Right kidney (tissue), 1 donor: Measurements from ENCODE around the gene ACVRL1.
"Not testable (repeated sequence)": the region's sequence is repeated elsewhere in the genome, so short reads cannot be mapped to it uniquely, and the experiment has no call there.

ENCODE experiments used
- DNase-seq: peaks from one replicate; pipeline ENCODE4 v3.0.0-alpha.2; 2016

The ACVRL1 gene

DNA sequence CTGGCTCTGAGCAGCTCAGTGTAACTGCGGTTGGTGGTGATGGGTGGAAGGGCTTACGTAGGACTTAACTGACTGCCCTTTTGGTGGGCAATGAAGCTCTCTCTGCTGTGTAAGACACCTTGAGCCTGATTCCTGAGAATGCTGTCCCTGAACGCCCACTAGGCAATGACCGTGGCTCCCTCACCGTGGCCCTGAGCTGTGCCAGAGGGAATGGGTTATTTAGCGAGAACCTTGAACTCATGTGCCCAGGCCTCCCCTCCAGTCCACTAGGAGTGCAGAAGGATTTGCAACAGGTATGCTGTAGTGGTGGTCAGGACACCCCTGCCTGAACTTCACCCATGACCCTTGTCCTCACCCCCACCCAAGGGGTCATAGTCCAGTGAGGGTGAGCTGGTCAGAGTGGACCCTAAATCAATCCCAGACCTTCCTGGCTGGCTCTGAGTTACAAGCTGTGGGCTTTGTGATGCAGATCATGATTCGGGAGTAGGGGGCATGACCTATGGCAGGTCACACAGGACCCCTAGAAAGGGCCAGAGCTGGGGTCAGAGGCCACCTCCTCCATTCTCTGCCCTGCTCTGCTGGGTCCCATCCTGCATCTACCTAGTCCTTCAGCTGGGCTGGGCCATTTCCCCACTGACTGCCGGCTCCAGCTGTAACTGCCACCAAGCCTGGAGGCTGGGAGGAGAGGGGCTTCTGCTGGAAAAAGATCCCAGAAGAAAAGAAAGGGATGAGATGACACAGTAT lies 33.9 kb upstream of the ACVRL1 start:
- no peak for DNase-seq

- DNase-seq: no peak
Observed at GRCh38 chr12:51874000-51874399, 33.3 kb upstream of the ACVRL1 start.

- DNase-seq: no peak
Observed at GRCh38 chr12:51874486-51874885, 32.8 kb upstream of the ACVRL1 start.

DNA sequence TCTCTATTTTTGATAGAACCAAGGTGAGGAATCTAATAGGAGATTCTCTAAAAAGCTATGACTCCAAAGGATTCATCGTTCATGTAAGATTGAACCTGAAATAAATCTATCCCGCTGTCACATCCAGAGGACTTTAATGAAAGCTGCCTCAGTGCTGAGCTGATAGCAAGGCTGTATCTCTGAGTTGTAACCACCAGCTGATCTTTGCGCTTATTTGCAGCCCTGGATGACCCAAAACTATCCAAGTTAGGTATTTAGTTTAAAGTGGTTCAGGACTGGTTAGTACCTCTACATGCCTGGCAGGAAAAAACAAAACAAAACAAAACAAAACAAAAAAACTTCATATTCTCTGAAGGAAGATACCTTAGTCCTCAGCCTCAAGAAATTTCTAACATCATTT lies 28.2 kb upstream of the ACVRL1 start:
- DNase-seq: no peak

DNA sequence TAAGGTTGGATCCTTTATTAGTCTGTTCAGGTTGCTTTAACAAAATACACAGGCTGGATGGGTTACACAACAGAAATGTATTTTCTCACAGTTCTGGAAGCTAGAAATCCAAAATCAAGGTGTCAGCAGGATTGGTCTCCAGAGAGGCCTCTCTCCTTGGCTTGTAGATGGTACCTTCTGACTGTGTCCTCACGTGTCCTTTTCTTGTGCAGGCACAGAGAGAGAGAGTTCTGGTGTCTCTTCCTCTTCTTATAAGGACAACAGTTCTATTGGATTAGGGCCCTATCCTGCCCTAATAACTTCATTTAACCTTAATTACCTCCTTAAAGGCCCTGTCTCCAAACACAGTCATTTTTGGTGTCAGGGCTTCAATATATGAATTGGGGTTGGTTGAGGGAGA lies 24.0 kb upstream of the ACVRL1 start:
- no peak for DNase-seq

- DNase-seq: no peak
Observed at GRCh38 chr12:51883998-51884675, 23.2 kb upstream of the ACVRL1 start.

DNA sequence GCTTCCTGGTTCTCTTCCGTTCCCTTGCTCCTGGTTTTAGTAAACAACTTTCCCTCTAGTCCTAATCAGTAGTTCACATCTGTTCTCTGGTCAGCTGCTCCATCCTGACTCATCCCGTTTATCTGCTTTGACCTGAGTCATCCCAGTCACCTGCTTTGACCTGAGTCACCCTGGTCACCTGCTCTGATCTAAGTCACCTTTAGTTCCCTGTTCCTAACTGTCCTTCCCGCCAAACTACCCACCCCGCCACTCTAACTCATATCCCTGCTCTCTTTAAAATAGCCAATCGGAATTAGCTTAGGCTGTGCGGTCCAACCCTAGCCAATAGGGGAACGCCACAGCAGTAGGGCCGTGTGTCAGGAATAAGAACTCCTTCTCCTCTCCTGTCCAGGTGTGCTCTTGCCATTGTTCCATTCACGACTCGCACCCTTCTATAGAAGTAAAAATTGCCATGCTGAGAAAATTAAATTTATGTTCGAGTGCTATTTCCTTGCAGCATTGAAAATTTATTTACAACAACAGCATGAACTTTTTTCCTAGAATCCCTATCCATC lies 22.6 kb upstream of the ACVRL1 start:
- DNase-seq: no peak

- not testable (repeated sequence) for DNase-seq
Observed at GRCh38 chr12:51885294-51886020, 21.8 kb upstream of the ACVRL1 start.

- DNase-seq: no peak
Observed at GRCh38 chr12:51886021-51886710, 21.1 kb upstream of the ACVRL1 start.

DNA sequence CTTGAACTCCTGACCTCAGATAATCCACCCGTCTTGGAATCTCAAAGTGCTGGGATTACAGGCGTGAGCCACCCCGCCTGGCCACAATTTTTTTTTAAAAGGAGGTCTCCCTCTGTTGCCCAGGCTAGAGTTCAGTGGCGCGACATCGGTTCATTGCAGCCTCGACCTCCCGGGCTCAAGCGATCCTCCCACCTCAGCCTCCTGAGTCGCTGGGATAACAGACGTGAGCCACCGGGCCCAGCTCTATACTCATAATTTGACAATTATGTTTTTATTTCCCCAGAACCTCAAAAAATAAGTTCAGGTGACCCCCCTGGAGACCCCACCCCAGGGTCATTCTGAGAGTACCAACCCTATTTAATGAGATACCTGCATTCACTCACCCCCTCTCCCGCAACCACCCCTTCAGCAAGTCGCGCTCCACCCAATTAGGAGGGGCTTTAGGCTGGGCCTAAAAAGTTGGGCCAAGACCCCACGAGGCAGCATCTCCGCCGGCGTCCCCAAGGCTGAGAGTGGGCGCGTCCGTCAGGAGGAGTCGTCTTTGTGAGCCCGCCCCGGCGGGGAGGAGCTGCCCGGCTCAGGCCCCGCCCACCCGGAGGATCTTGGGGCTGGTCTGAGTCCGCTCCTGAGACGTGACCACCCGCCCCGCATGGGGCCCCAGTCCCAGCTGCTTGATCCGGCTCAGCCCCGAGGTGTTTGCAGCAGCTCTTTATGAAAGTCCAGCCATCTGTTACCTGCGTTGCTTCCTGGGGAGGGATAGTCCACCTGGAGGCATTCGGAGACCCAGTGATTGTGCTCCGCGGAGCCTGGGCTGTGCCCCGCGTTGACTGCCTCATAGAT lies 19.6 kb upstream of the ACVRL1 start, which contains the start of gene ANKRD33:
Gene ANKRD33, plus strand, starts transcription at position 628 of the 840 bp plus-strand sequence. Its CDS starts 84 bp downstream, at position 712.
- peak; percentile 49 for DNase-seq

DNA sequence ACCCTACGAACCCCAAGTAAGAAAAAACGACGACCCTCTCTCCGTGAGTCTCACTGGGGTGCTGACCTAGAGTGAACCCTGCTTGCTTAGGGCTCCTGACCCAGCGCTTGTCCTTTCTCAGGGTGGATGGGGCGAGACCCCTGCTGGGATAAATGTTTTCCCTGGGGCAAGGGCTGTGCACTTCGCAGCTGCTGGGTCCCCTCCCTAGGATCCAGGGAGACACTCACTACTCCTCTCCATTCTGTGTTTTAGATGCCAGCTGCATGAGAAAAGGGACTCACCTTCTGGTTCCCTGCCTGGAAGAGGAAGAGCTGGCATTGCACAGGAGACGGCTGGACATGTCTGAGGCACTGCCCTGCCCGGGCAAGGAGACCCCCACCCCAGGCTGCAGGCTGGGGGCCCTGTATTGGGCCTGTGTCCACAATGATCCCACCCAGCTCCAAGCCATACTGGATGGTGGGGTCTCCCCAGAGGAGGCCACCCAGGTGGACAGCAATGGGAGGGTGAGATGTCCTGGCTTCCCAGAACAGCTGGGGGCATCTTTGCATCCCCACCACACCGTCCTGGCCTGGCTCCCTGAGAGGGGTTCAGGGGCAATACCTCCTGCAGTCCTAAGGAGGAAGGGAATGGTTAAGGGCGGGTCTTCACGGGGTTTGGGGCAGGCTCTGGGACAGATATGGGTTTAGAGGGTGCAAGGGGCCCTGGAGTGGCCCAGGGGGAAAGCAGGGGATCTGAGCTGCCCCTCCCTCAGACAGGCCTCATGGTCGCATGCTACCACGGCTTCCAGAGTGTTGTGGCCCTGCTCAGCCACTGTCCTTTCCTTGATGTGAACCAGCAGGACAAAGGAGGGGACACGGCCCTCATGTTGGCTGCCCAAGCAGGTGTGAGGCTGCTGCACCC lies 18.7 kb upstream of the ACVRL1 start:
- DNase-seq: peak; percentile 30

- DNase-seq: no peak
Observed at GRCh38 chr12:51889216-51890132, 17.8 kb upstream of the ACVRL1 start.

DNA sequence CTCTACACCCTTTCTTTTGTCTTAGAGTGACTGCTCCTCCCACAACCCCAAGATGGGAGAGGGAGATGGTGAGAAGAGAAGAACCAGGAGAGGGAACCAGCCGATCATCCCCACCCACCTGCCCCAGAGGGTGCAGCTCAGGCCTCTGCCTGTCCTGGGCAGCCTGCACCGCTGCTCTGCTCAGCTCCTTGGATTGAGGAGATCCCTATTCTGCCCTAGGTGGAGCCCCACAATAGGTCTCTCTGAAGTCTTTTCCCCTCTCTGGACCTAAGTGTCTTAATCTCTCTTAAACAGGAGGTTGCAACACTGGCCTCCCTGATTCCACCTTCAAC lies 17.2 kb upstream of the ACVRL1 start:
- no peak for DNase-seq

GRCh38 chr12:51890511-51891171 lies 16.7 kb upstream of the ACVRL1 start:
- DNase-seq: no peak

- no peak for DNase-seq
Observed at GRCh38 chr12:51891843-51892242, 15.5 kb upstream of the ACVRL1 start.

DNA sequence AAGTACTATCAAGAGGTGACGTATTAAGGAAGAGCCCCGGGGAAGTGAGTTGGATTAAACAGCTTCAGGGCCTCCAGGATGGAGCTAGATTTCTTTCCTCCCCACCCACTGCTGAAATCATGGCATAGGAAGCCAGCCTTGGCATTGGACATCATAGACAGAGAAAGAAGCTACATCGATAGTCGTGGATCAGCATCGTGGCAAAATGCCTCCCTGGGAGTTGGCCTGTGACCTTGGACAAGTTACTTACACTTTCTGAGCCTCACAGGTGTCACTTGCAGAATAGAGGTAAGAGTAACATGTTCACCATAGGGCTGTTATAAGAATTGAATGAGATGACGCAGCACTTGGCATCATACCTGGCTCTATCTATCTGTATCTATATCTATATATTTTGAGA lies 13.5 kb upstream of the ACVRL1 start:
- no peak for DNase-seq

DNA sequence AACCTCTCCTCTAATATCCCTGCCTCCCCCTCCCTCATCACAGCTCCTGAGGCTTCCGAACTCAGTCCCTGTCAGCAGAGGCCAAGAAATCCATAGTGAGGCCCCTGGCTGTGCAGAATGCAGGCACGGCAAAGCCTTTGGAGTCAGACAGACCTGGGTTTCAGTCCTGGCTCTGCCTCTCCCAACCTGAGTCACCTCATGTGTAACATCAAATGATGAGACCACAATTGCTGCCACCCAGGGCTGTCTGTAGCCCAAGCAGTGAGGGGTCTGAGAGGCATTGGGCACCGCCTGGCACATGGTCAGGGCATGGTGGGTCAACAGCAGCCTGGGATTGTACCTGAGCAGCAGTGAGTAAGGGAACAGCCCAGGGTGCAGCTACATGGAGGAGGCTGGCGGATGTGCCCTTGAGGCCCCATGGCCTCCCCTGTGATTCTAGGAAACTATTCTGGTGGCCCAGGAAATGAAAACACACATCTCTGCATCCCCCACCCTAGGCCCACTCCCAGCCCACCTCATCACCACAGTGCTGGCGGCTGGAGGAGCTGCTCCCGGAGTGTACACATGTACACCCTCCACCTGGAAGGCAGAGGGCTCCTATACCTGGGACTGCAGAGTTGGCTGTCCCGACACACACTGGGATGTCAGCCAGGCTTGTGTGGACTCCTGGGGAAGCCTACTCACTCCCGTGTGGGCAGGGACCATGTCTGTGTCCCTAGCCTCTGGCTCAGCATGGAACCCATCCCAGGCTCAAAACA lies 11.7 kb upstream of the ACVRL1 start:
- no peak for DNase-seq

DNA sequence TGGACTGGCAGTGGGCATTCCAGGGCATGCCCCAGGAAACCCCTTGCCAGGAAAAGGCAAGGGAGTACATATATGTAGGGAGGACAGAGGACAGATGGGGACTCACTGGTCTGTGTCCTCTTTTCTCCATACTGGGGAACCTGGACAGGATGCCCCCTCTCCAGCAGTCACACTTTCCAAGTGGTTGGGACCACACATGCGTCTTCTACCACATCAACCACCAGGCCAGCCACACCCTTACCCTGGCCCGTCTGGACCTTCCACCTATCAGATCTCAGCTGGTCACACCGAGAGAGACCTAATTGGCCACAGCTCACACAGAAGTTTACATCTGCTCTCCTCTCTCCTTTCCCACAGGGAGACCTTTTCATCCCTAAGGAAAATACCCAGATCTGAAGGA lies 11.1 kb upstream of the ACVRL1 start:
- no peak for DNase-seq
